Stimulated activated CD4-positive, alpha-beta T cell treated with anti-CD3 and anti-CD28 coated beads, Interleukin-12 subunit alpha, Interleukin-12 subunit beta, amount 100 ng/mL, for 48 hours (primary cell): Measurements from ENCODE around the gene CRYAA.
"Not testable (repeated sequence)": the region's sequence is repeated elsewhere in the genome, so short reads cannot be mapped to it uniquely, and the experiment has no call there.

ENCODE experiments used
- DNase-seq, 3 donors: peaks; one replicate each; pipeline ENCODE4 v3.0.0-alpha.2; 2020; ENCODE audit warnings: low read depth in 2 of 3, low spot score in 1 of 3

The CRYAA gene

GRCh38 chr21:43168708-43169107, at the start of gene CRYAA:
Gene CRYAA (plus strand): TSS chr21:43169008. CDS start chr21:43169100, 92 bp downstream.
- DNase-seq: not testable (repeated sequence)

- not testable (repeated sequence) for DNase-seq
These were observed 38.7 kb upstream of the CRYAA start for GRCh38 chr21:43130094-43130493.

- not testable (repeated sequence) for DNase-seq
These were observed 34.3 kb upstream of the CRYAA start for GRCh38 chr21:43134520-43134919.

GRCh38 chr21:43138944-43139343, 29.9 kb upstream of the CRYAA start:
- DNase-seq: not testable (repeated sequence)

GRCh38 chr21:43141407-43141806, 27.4 kb upstream of the CRYAA start:
- DNase-seq: not testable (repeated sequence)

- not testable (repeated sequence) for DNase-seq
These were observed 22.2 kb upstream of the CRYAA start for GRCh38 chr21:43146637-43147036.

- not testable (repeated sequence) for DNase-seq
These were observed 20.8 kb upstream of the CRYAA start for GRCh38 chr21:43147999-43148398.

- not testable (repeated sequence) for DNase-seq
These were observed 19.5 kb upstream of the CRYAA start for GRCh38 chr21:43149344-43149743.

- not testable (repeated sequence) for DNase-seq
These were observed 15.2 kb upstream of the CRYAA start for GRCh38 chr21:43153601-43154000.

- DNase-seq: not testable (repeated sequence)
These were observed 9.3 kb upstream of the CRYAA start for GRCh38 chr21:43159279-43160175.

- DNase-seq: not testable (repeated sequence)
These were observed 6.7 kb upstream of the CRYAA start for GRCh38 chr21:43161826-43162707.

GRCh38 chr21:43162708-43163205, 6.1 kb upstream of the CRYAA start:
- not testable (repeated sequence) for DNase-seq

GRCh38 chr21:43164823-43165222, 4.0 kb upstream of the CRYAA start:
- not testable (repeated sequence) for DNase-seq

- not testable (repeated sequence) for DNase-seq
These were observed 3.1 kb upstream of the CRYAA start for GRCh38 chr21:43165734-43166133.

GRCh38 chr21:43169230-43169886, 550 bp downstream of the CRYAA start:
- DNase-seq: not testable (repeated sequence)

GRCh38 chr21:43169891-43170290, 1.1 kb downstream of the CRYAA start:
- DNase-seq: not testable (repeated sequence)

- DNase-seq: not testable (repeated sequence)
These were observed 4.0 kb downstream of the CRYAA start for GRCh38 chr21:43172812-43173211.

- not testable (repeated sequence) for DNase-seq
These were observed 4.6 kb downstream of the CRYAA start for GRCh38 chr21:43173438-43173837.

- DNase-seq: not testable (repeated sequence)
These were observed 5.1 kb downstream of the CRYAA start for GRCh38 chr21:43173930-43174329.

GRCh38 chr21:43174998-43175397, 6.2 kb downstream of the CRYAA start:
- DNase-seq: not testable (repeated sequence)

- not testable (repeated sequence) for DNase-seq
These were observed 7.8 kb downstream of the CRYAA start for GRCh38 chr21:43176621-43177020.
